ENCODE measurements around the gene NEDD9. TPM values are rescaled to one million over a fixed set of nuclear protein-coding genes. Genes with fewer than 3 reads are reported as not detected.

The NEDD9 gene
- total RNA-seq, 1 experiment from 2014 or later = 0.28 TPM

GRCh38 chr6:11236076-11236750 lies 3.7 kb upstream of the NEDD9 start:
- peaks cover 8% of the 10 kb centered on the region; the same call in 1 of the 2 replicates for H3K27me3 ChIP-seq (ENCODE audit: control insufficient read depth, insufficient read depth, low read length)
- in situ Hi-C loops (cut with HindIII; ENCODE audit: low pct_unique_long_range_greater_than_20kb, low sequenced_read_pairs) (no loop called here), intact Hi-C loops (cut with micrococcal nuclease; ENCODE audit: unreplicated experiment) (no loop called here)
- no peak for ATAC-seq
- no peak overlapping the region for H3K27ac ChIP-seq (ENCODE audit: low read length)
- no peaks in the 10 kb centered on the region for H3K9me3 ChIP-seq (ENCODE audit: control insufficient read depth, insufficient read depth, low read depth, low read length)
- ChIA-PET POLR2A (no interaction called here), CTCF (no interaction called here)
- H3K36me3 ChIP-seq (ENCODE audit: control insufficient read depth, insufficient read depth, low read length) = no peaks in the 10 kb centered on the region
- H3K4me3 ChIP-seq (ENCODE audit: low read depth in 2 of 2, low read length in 2 of 2) = no peak overlapping the region
- TF ChIP-seq REST (IDR thresholded peaks at IDR 0.05; ENCODE audit: insufficient read depth in 1 of 2, low read depth in 2 of 2, low read length in 1 of 2) = no peak
- no peak for DNase-seq (ENCODE audit: low read depth, low spot score)
- no peaks in the 10 kb centered on the region for H3K4me1 ChIP-seq (ENCODE audit: control insufficient read depth, insufficient read depth, low read length)
- BruUV-seq (replicated peaks) = no TSS peak

- TF ChIP-seq TCF7L2 (IDR thresholded peaks at IDR 0.05; ENCODE audit: low read depth, low read length) (no peak), POLR2AphosphoS5 (IDR thresholded peaks at IDR 0.05; ENCODE audit: low read depth, low read length) (no peak), CTCF (IDR thresholded peaks at IDR 0.05) (no peak), REST (IDR thresholded peaks at IDR 0.05; ENCODE audit: insufficient read depth in 1 of 2, low read depth in 2 of 2, low read length in 1 of 2) (no peak), SIN3A (IDR thresholded peaks at IDR 0.05; ENCODE audit: borderline replicate concordance, insufficient read depth, low read depth, low read length) (no peak)
- H3K4me3 ChIP-seq (ENCODE audit: low read depth in 2 of 2, low read length in 2 of 2) = no peak overlapping the region
- no peaks in the 10 kb centered on the region for H3K9me3 ChIP-seq (ENCODE audit: control insufficient read depth, insufficient read depth, low read depth, low read length)
- peaks cover 12% of the 10 kb centered on the region; the same call in 1 of the 2 replicates for H3K27me3 ChIP-seq (ENCODE audit: control insufficient read depth, insufficient read depth, low read length)
- no peaks in the 10 kb centered on the region for H3K36me3 ChIP-seq (ENCODE audit: control insufficient read depth, insufficient read depth, low read length)
- intact Hi-C loops (cut with micrococcal nuclease; ENCODE audit: unreplicated experiment) (no loop called here), in situ Hi-C loops (cut with HindIII; ENCODE audit: low pct_unique_long_range_greater_than_20kb, low sequenced_read_pairs) (no loop called here)
- ATAC-seq = no peak
- no peak overlapping the region for H3K27ac ChIP-seq (ENCODE audit: low read length)
- no TSS peak for BruUV-seq (replicated peaks)
- no peaks in the 10 kb centered on the region for H3K4me1 ChIP-seq (ENCODE audit: control insufficient read depth, insufficient read depth, low read length)
- ChIA-PET CTCF (no interaction called here), POLR2A (no interaction called here)
- DNase-seq (ENCODE audit: low read depth, low spot score) = no peak
Observed at GRCh38 chr6:11235062-11235461, 2.6 kb upstream of the NEDD9 start.
